Progenitor cell of endocrine pancreas (in vitro differentiated cells): Measurements from ENCODE around the gene CCDC38. TPM values are rescaled to one million over a fixed set of nuclear protein-coding genes. Genes with fewer than 3 reads are reported as not detected.

ENCODE experiments used
- DNase-seq: peaks from one replicate; pipeline ENCODE4 v3.0.0; 2021; ENCODE audit warnings: low spot score; ENCODE audit not compliant: unreplicated experiment
- H3K27ac Mint-ChIP-seq: 2 replicates; pipeline ENCODE4 v1.8.0; 2021; ENCODE audit warnings: mild to moderate bottlenecking, moderate library complexity, mixed read lengths
- H3K27me3 Mint-ChIP-seq: 2 replicates; pipeline ENCODE4 v1.8.0; 2021; ENCODE audit warnings: mixed read lengths
- H3K36me3 Mint-ChIP-seq: 2 replicates; pipeline ENCODE4 v1.8.0; 2022; ENCODE audit warnings: mixed read lengths; ENCODE audit not compliant: insufficient read depth
- H3K4me1 Mint-ChIP-seq: 2 replicates; pipeline ENCODE4 v1.8.0; 2021; ENCODE audit warnings: low read depth, mixed read lengths
- H3K4me3 Mint-ChIP-seq: 2 replicates; pipeline ENCODE4 v1.8.0; 2021; ENCODE audit warnings: low read depth, mild to moderate bottlenecking, moderate library complexity, mixed read lengths
- H3K9me3 Mint-ChIP-seq: 2 replicates; pipeline ENCODE4 v1.8.0; 2021; ENCODE audit warnings: low read depth, mixed read lengths
- CTCF ChIP-seq: fragments of 200-600 bp; sonication (generic); IDR thresholded peaks from one replicate; pipeline ENCODE4 v1.5.0; 2021; ENCODE audit warnings: antibody characterized with exemption, mild to moderate bottlenecking; ENCODE audit not compliant: unreplicated experiment
- total RNA-seq: library from RNA; stranded (reverse); gene quantifications from 2 replicates; pipeline ENCODE4 v1.2.1, GENCODE V29; 2021

CCDC38 gene
- total RNA-seq, 1 donor from 2014 or later: not detected

- no peak overlapping the region for H3K4me3 Mint-ChIP-seq
- H3K27me3 Mint-ChIP-seq: no peaks in the 10 kb centered on the region
- no peak for DNase-seq
- TF ChIP-seq CTCF: no peak
- H3K36me3 Mint-ChIP-seq: peaks cover 32% of the 10 kb centered on the region
- H3K4me1 Mint-ChIP-seq: peaks cover 6% of the 10 kb centered on the region
- H3K27ac Mint-ChIP-seq: no peak overlapping the region
- H3K9me3 Mint-ChIP-seq: peaks cover 2% of the 10 kb centered on the region
These were observed 80.4 kb downstream of the CCDC38 start for GRCh38 chr12:95862038-95862437.

GRCh38 chr12:95859947-95860850 lies 82.2 kb downstream of the CCDC38 start:
- peaks cover 2% of the 10 kb centered on the region for H3K9me3 Mint-ChIP-seq
- no peaks in the 10 kb centered on the region for H3K27me3 Mint-ChIP-seq
- peaks cover 29% of the 10 kb centered on the region for H3K36me3 Mint-ChIP-seq
- DNase-seq: no peak
- H3K4me3 Mint-ChIP-seq: peak overlapping the region; percentile 37
- TF ChIP-seq CTCF: no peak
- H3K27ac Mint-ChIP-seq: no peak overlapping the region
- H3K4me1 Mint-ChIP-seq: peaks cover 6% of the 10 kb centered on the region

- peaks cover 29% of the 10 kb centered on the region for H3K36me3 Mint-ChIP-seq
- H3K27me3 Mint-ChIP-seq: no peaks in the 10 kb centered on the region
- H3K27ac Mint-ChIP-seq: no peak overlapping the region
- TF ChIP-seq CTCF: no peak
- H3K9me3 Mint-ChIP-seq: peaks cover 2% of the 10 kb centered on the region
- peaks cover 6% of the 10 kb centered on the region for H3K4me1 Mint-ChIP-seq
- no peak overlapping the region for H3K4me3 Mint-ChIP-seq
- no peak for DNase-seq
These were observed 83.0 kb downstream of the CCDC38 start for GRCh38 chr12:95859344-95859816.

GRCh38 chr12:95858451-95859343 lies 83.7 kb downstream of the CCDC38 start, which contains the start of gene SNRPF:
SNRPF (plus strand) TSS chr12:95858952; CDS start chr12:95859074, 122 bp downstream.
- DNase-seq: peak; percentile 90
- no peaks in the 10 kb centered on the region for H3K27me3 Mint-ChIP-seq
- peaks cover 6% of the 10 kb centered on the region for H3K4me1 Mint-ChIP-seq
- peaks cover 26% of the 10 kb centered on the region for H3K36me3 Mint-ChIP-seq
- H3K9me3 Mint-ChIP-seq: peaks cover 2% of the 10 kb centered on the region
- H3K27ac Mint-ChIP-seq: peak within 1 kb of the TSS; percentile 9
- TF ChIP-seq CTCF: no peak
- H3K4me3 Mint-ChIP-seq: no peak within 1 kb of the TSS

- peak overlapping the region; percentile 9 for H3K27ac Mint-ChIP-seq
- H3K9me3 Mint-ChIP-seq: peaks cover 2% of the 10 kb centered on the region
- H3K27me3 Mint-ChIP-seq: no peaks in the 10 kb centered on the region
- H3K4me1 Mint-ChIP-seq: peaks cover 6% of the 10 kb centered on the region
- no peak for TF ChIP-seq CTCF
- no peak overlapping the region for H3K4me3 Mint-ChIP-seq
- no peak for DNase-seq
- peaks cover 19% of the 10 kb centered on the region for H3K36me3 Mint-ChIP-seq
These were observed 84.6 kb downstream of the CCDC38 start for GRCh38 chr12:95857799-95858198.
